IPS-20b (cell line): ENCODE data around the gene NKAIN1.
"Not testable (repeated sequence)": the region's sequence is repeated elsewhere in the genome, so short reads cannot be mapped to it uniquely, and the experiment has no call there.

Experiments used
- H3K27ac ChIP-seq: one replicate; pipeline ENCODE4 v1.5.1; 2013; ENCODE audit warnings: low read length
- H3K27me3 ChIP-seq: 2 replicates; pipeline ENCODE4 v1.6.1; 2013; ENCODE audit warnings: mild to moderate bottlenecking, low read length, inconsistent platforms; ENCODE audit not compliant: insufficient read depth
- H3K36me3 ChIP-seq: 2 replicates; pipeline ENCODE4 v1.6.1; 2013; ENCODE audit warnings: low read depth, mild to moderate bottlenecking, inconsistent platforms, low read length, moderate library complexity; ENCODE audit not compliant: insufficient read depth
- H3K4me1 ChIP-seq: 2 replicates; pipeline ENCODE4 v1.6.1; 2013; ENCODE audit warnings: mild to moderate bottlenecking, control low read depth, inconsistent platforms, low read length, moderate library complexity; ENCODE audit not compliant: insufficient read depth
- H3K4me3 ChIP-seq: 2 replicates; pipeline ENCODE4 v1.5.1; 2013; ENCODE audit warnings: mild to moderate bottlenecking, low read length, inconsistent platforms
- H3K9ac ChIP-seq: 2 replicates; pipeline ENCODE4 v1.6.1; 2013; ENCODE audit warnings: low read depth, mild to moderate bottlenecking, inconsistent platforms, low read length, moderate library complexity
- H3K9me3 ChIP-seq: 2 replicates; pipeline ENCODE4 v1.6.1; 2013; ENCODE audit warnings: mild to moderate bottlenecking, low read depth, low read length, inconsistent platforms; ENCODE audit not compliant: insufficient read depth

The NKAIN1 gene

DNA sequence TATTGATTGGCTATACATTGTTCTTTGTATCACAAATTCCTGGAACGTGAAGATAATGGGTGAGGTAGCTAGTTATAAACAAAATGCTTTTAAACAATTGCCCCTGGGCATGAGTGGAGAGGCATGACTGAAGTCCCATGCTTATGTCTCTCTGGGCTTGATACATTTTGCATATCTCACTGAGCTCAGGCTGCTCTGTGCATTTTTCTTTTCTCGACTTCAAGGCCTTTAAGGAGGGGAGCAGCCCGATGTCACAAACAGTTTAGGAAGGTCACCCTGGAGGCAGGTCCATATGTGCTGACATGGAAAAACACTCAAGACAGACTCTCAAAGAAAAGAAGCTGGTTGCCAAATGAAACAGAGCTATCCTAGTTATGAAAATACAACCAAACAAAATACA lies 94.0 kb downstream of the NKAIN1 start:
- Histone ChIP-seq H3K36me3 (no peaks in the 10 kb centered on the region), H3K9ac (no peak overlapping the region), H3K4me1 (peaks cover 6% of the 10 kb centered on the region; the same call in 1 of the 2 replicates), H3K27me3 (no peaks in the 10 kb centered on the region), H3K27ac (no peak overlapping the region), H3K4me3 (no peak overlapping the region), H3K9me3 (no peaks in the 10 kb centered on the region)

DNA sequence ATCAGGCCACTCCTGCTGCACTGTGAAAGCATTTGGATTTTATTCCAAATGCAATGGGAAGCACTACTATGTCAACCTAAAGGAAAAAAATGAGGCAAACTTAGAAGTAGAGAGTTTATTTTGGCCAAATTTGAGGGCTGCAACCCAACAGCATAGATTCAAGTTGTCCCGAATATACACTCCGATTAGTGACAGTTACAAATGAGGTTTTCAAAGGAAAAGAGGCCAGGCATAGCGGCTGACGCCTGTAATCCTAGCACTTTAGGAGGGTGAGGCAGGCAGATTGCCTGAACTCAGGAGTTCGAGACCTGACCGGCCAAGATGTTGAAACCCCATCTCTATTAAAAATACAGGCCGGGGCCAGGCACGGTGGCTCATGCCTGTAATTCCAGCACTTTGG lies 95.2 kb downstream of the NKAIN1 start:
- Histone ChIP-seq H3K9ac (no peak overlapping the region), H3K4me1 (peaks cover 6% of the 10 kb centered on the region; the same call in 1 of the 2 replicates), H3K36me3 (no peaks in the 10 kb centered on the region), H3K9me3 (no peaks in the 10 kb centered on the region), H3K27ac (no peak overlapping the region), H3K4me3 (no peak overlapping the region), H3K27me3 (no peaks in the 10 kb centered on the region)

DNA sequence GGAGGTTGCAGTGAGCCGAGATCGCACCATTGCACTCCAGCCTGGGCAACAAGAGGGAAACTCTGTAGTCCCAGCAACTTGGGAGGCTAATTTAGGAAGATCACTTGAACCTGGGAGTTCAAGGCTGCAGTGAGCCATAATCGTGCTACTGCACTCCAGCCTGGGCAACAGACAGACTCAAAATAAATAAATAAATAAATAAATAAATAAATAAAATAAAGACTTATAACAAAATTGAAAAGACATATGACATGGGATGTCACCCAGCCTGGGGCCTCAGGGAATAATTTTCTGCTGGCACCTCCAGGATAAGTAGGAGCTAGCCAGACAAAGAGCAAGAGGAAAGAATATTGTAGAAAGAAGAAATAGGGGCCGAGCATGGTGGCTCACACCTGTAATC lies 96.2 kb downstream of the NKAIN1 start:
- H3K27ac ChIP-seq = no peak overlapping the region
- H3K4me1 ChIP-seq = peaks cover 6% of the 10 kb centered on the region; the same call in 1 of the 2 replicates
- H3K36me3 ChIP-seq = no peaks in the 10 kb centered on the region
- H3K4me3 ChIP-seq = no peak overlapping the region
- H3K9ac ChIP-seq = no peak overlapping the region
- H3K27me3 ChIP-seq = no peaks in the 10 kb centered on the region
- H3K9me3 ChIP-seq = no peaks in the 10 kb centered on the region

DNA sequence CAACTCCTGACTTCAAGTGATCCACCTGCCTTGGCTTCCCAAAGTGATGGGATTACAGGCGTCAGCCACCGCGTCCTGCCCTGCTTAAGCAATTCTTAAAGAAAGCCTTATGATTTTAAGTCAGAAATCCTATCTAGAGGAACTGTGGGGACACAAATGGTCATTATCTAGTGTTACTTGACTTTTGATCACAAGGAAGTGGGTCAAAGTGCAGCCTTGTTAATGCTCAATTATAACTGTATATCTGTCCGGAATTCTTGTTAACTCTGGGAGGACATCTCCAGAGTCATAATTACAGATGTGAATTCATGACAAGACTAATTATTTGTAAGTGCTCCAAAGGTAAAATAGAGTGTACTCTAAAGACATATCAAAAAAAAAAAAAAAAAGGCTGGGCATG lies 97.3 kb downstream of the NKAIN1 start:
- Histone ChIP-seq H3K27ac (no peak overlapping the region), H3K9ac (no peak overlapping the region), H3K9me3 (no peaks in the 10 kb centered on the region), H3K4me3 (no peak overlapping the region), H3K27me3 (no peaks in the 10 kb centered on the region), H3K36me3 (no peaks in the 10 kb centered on the region), H3K4me1 (peaks cover 6% of the 10 kb centered on the region; the same call in 1 of the 2 replicates)

DNA sequence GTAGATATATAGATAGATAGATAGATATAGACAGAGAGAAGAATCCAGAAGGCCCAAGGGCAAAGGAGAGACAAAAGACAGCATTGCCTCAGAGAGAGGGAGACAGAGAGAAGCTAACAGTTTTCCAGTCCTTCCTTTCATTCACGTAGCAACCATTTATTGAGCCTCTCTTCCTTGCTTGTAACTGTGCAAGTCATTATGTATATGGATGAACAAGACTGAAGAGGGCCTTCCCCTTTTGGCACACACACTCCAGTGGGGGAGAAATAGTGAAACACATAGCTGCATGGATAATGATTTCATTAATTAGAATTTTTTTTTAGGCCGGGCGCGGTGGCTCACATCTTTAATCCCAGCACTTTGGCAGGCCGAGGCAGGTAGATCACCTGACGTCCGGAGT lies 99.4 kb downstream of the NKAIN1 start:
- no peak overlapping the region for H3K9ac ChIP-seq
- no peaks in the 10 kb centered on the region for H3K36me3 ChIP-seq
- H3K27me3 ChIP-seq = no peaks in the 10 kb centered on the region

DNA sequence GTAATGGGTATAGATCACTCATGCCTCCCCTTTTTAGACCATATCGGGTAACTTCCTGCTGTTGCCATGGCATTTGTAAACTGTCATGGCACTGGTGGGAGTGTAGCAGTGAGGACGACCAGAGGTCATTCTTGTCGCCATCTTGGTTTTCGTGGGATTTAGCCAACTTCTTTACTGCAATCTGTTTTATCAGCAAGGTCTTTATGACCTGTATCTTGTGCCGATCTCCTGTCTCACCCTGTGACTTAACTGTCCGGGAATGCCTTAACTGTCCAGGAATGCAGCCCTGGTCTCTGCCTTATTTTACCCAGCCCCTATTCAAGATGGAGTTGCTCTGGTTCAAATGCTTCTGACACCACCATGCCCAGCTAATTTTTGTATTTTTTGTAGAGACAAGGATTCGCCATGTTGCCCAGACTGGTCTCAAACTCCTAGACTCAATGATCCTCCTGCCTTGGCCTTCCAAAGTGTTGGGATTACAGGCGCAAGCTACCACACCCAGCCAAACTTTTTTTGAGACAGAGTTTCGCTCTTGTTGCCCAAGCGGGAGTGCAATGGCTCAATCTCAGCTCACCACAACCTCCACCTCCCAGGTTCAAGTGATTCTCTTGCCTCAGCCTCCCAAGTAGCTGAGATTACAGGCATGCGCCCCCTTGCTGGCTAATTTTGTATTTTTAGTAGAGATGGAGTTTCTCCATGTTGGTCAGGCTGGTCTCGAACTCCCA lies 100.7 kb downstream of the NKAIN1 start:
- not testable (repeated sequence) for H3K27me3 ChIP-seq, H3K4me3 ChIP-seq, H3K4me1 ChIP-seq, H3K9ac ChIP-seq, H3K9me3 ChIP-seq, H3K27ac ChIP-seq, H3K36me3 ChIP-seq

More for the DNA sequence above, 99.4 kb downstream of the NKAIN1 start:
- no peaks in the 10 kb centered on the region for H3K4me1 ChIP-seq
- no peak overlapping the region for H3K27ac ChIP-seq
- no peak overlapping the region for H3K4me3 ChIP-seq
- no peaks in the 10 kb centered on the region for H3K9me3 ChIP-seq

DNA sequence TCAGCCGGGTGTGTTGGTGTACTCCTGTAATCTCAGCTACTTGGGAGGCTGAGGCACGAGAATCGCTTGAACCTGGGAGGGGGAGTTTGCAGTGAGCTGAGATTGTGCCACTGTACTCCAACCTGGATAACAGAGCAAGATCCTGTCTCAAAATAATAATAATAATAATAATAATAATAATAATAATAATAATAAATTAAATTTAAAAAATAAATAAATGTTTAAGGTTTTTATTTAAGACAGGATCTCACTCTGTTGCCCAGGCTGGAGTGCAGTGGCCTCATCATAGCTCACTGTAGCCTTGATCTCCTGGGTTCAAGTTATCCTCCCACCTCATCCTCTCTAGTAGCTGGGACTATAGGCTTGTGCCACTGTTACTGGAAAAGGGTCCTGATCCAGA lies 101.8 kb downstream of the NKAIN1 start:
- H3K4me3 ChIP-seq, H3K9ac ChIP-seq, H3K9me3 ChIP-seq, H3K27ac ChIP-seq, H3K4me1 ChIP-seq, H3K27me3 ChIP-seq, H3K36me3 ChIP-seq: not testable (repeated sequence)

DNA sequence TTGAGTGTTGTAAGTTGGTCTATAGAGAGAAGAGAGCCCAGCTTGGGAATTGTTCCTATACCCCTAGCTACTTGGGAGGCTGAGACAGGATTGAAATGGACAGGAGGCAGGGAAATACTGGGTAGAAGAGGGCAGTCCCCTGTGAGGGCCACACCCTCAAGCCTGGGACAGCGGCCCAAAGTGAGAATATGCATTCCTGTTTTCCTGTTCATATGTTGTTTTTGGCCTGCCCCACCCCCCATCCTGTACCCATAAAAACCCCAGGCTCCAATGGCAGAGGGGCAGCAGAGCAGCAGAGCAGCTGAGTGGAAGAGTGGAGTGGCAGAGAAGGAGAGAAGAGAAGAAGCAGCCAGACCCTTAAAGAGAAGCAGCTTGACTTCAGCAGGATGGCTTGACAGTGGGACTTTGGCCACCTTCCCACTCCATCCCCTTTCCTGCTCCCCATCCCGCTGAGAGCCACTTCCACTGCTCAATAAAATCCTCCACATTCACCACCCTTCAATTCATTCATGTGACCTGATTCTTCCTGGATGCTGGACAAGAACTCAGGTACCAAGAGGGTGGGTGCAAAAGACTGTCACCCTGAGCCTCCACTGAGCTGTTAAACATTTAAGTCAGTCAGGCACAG lies 103.6 kb downstream of the NKAIN1 start:
- H3K4me1 ChIP-seq = no peaks in the 10 kb centered on the region
- H3K36me3 ChIP-seq = no peaks in the 10 kb centered on the region
- no peak overlapping the region for H3K4me3 ChIP-seq
- H3K9ac ChIP-seq = no peak overlapping the region
- no peak overlapping the region for H3K27ac ChIP-seq
- H3K9me3 ChIP-seq = no peaks in the 10 kb centered on the region
- no peaks in the 10 kb centered on the region for H3K27me3 ChIP-seq

DNA sequence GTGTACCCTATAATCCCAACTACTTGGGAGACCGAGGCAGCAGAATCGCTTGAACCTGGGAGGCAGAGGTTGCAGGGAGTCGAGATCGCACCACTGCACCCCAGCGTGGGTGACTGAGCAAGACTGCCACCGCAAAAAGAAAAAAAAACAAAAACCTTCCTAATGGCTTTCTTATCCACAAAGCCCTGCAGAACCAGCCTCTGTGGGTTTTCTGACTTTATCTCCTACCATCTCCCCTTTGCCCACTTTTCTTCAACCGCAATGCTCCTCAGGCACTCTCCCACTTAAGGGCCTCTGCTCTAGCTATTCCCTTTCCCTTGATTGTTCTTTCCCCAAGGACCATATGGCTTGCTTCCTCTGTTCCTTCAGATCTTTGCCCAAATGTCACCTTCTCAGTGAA lies 106.3 kb downstream of the NKAIN1 start:
- H3K27ac ChIP-seq = no peak overlapping the region
- H3K4me3 ChIP-seq = no peak overlapping the region
- no peaks in the 10 kb centered on the region for H3K9me3 ChIP-seq
- H3K27me3 ChIP-seq = no peaks in the 10 kb centered on the region
- H3K9ac ChIP-seq = no peak overlapping the region
- no peaks in the 10 kb centered on the region for H3K4me1 ChIP-seq
- no peaks in the 10 kb centered on the region for H3K36me3 ChIP-seq
